Liver (tissue), 9 donors: Measurements from ENCODE around the gene ACTL9. TPM values are rescaled to one million over a fixed set of nuclear protein-coding genes. Genes with fewer than 3 reads are reported as not detected.

ENCODE experiments used
- DNase-seq: peaks from one replicate; pipeline ENCODE4 v3.0.0-alpha.2; 2017; ENCODE audit warnings: low spot score
- H3K27ac ChIP-seq, 2 donors: one replicate each; pipeline ENCODE4 v1.7.0; 2013; ENCODE audit warnings: inconsistent platforms in 2 of 2, low read length in 2 of 2, control low read depth in 1 of 2, low read depth in 1 of 2, mild to moderate bottlenecking in 1 of 2
- H3K27me3 ChIP-seq, 4 donors: one replicate each; pipeline versions ENCODE4 v1.6.1 to v1.7.0; 2013; ENCODE audit warnings: low read length in 3 of 4, inconsistent platforms in 1 of 4, mild to moderate bottlenecking in 1 of 4, moderate library complexity in 1 of 4; ENCODE audit not compliant: control insufficient read depth in 4 of 4, insufficient read depth in 4 of 4
- H3K36me3 ChIP-seq, 4 donors: one replicate each; pipeline versions ENCODE4 v1.6.1 to v1.7.0; 2013; ENCODE audit warnings: low read length in 3 of 4, mild to moderate bottlenecking in 3 of 4, low read depth in 1 of 4, moderate library complexity in 1 of 4; ENCODE audit not compliant: control insufficient read depth in 4 of 4, insufficient read depth in 3 of 4
- H3K4me1 ChIP-seq, 4 donors: one replicate each; pipeline versions ENCODE4 v1.6.1 to v1.7.0; 2013; ENCODE audit warnings: low read length in 3 of 4, mild to moderate bottlenecking in 3 of 4, moderate library complexity in 1 of 4; ENCODE audit not compliant: control insufficient read depth in 4 of 4, insufficient read depth in 4 of 4
- H3K4me3 ChIP-seq, 3 donors: one replicate each; pipeline versions ENCODE4 v1.6.1 to v1.7.0; 2013; ENCODE audit warnings: low read length in 3 of 3, control low read depth in 1 of 3, low read depth in 1 of 3, mild to moderate bottlenecking in 1 of 3
- H3K9ac ChIP-seq, 2 donors: one replicate each; pipeline ENCODE4 v1.7.0; 2013; ENCODE audit warnings: low read length in 2 of 2, mild to moderate bottlenecking in 2 of 2, moderate library complexity in 2 of 2, control low read depth in 1 of 2, low read depth in 1 of 2
- H3K9me3 ChIP-seq, 4 donors: one replicate each; pipeline versions ENCODE4 v1.6.1 to v1.7.0; 2013; ENCODE audit warnings: low read length in 3 of 4; ENCODE audit not compliant: control insufficient read depth in 4 of 4
- EGR1 ChIP-seq, 2 donors: IDR thresholded peaks; 2 replicates each; pipeline ENCODE4 v1.6.1; 2016 to 2018; ENCODE audit warnings: antibody characterized with exemption in 2 of 2, low read depth in 2 of 2
- FOXA1 ChIP-seq: IDR thresholded peaks from 2 replicates; pipeline ENCODE4 v1.6.1; 2016; ENCODE audit warnings: antibody characterized with exemption
- FOXA2 ChIP-seq: IDR thresholded peaks from 2 replicates; pipeline ENCODE4 v1.6.1; 2016; ENCODE audit warnings: antibody characterized with exemption
- GABPA ChIP-seq, 2 donors: IDR thresholded peaks in 1 of 2; conservative IDR thresholded peaks in 1 of 2; 2 replicates each; pipeline ENCODE4 v1.6.1; 2016; ENCODE audit warnings: antibody characterized with exemption in 2 of 2, mild to moderate bottlenecking in 1 of 2, moderate library complexity in 1 of 2
- HNF4A ChIP-seq, 2 donors: conservative IDR thresholded peaks; 2 replicates each; pipeline ENCODE4 v1.6.1; 2016; ENCODE audit warnings: antibody characterized with exemption in 2 of 2, mild to moderate bottlenecking in 2 of 2
- HNF4G ChIP-seq: IDR thresholded peaks from 2 replicates; pipeline ENCODE4 v1.6.1; 2016; ENCODE audit warnings: antibody characterized with exemption
- JUND ChIP-seq, 2 donors: IDR thresholded peaks; 2 replicates each; pipeline ENCODE4 v1.6.1; 2016; ENCODE audit warnings: antibody characterized with exemption in 2 of 2
- NR2F2 ChIP-seq: IDR thresholded peaks from 2 replicates; pipeline ENCODE4 v1.6.1; 2016; ENCODE audit warnings: antibody characterized with exemption
- RAD21 ChIP-seq, 2 donors: IDR thresholded peaks; 2 replicates each; pipeline ENCODE4 v1.6.1; 2016; ENCODE audit warnings: antibody characterized with exemption in 2 of 2, mild to moderate bottlenecking in 2 of 2
- RXRA ChIP-seq, 2 donors: IDR thresholded peaks; 2 replicates each; pipeline ENCODE4 v1.6.1; 2017 to 2018; ENCODE audit warnings: antibody characterized with exemption in 2 of 2, mild to moderate bottlenecking in 1 of 2
- SP1 ChIP-seq: IDR thresholded peaks from 2 replicates; pipeline ENCODE4 v1.6.1; 2018; ENCODE audit warnings: antibody characterized with exemption, mild to moderate bottlenecking
- TAF1 ChIP-seq: conservative IDR thresholded peaks from 2 replicates; pipeline ENCODE4 v1.6.1; 2016; ENCODE audit warnings: antibody characterized with exemption, mild to moderate bottlenecking
- YY1 ChIP-seq: IDR thresholded peaks from 2 replicates; pipeline ENCODE4 v1.6.1; 2016; ENCODE audit warnings: antibody characterized with exemption, mild to moderate bottlenecking
- WGBS: extraction: QIAGEN DNeasy Blood & Tissue Kit; methylation state at CpG from one replicate; pipeline ENCODE4 v1.1.7; 2013; 5-methylcytosine and 5-hydroxymethylcytosine counted together
- polyA plus RNA-seq, 2 donors: library from polyadenylated mRNA; stranded (reverse) in 1 of 2; unstranded in 1 of 2; fragments of 200-250 nt in 1 of 2; fragments of >200 nt in 1 of 2; fragmentation: Nextera tagmentation in 1 of 2; extraction: Ambion mirVana in 1 of 2; gene quantifications; one replicate each; pipeline versions ENCODE4 v1.2.1 to v1.2.3, GENCODE V29; 2013 to 2015
- total RNA-seq, 2 donors: library from RNA; depleted of rRNA; stranded (reverse); fragments of >200 nt; gene quantifications; one replicate each; pipeline ENCODE4 v1.2.3, GENCODE V29; 2014
- TF ChIP-seq, protein P1 (sequence below): IDR thresholded peaks from 2 replicates; pipeline ENCODE4 v1.6.1; 2016; ENCODE audit warnings: antibody characterized with exemption
- TF ChIP-seq, protein P2 (sequence below): IDR thresholded peaks from 2 replicates; pipeline ENCODE4 v1.6.1; 2016; ENCODE audit warnings: antibody characterized with exemption, mild to moderate bottlenecking
- TF ChIP-seq, protein P3 (sequence below): IDR thresholded peaks from 2 replicates; pipeline ENCODE4 v1.6.1; 2016; ENCODE audit warnings: antibody characterized with exemption
- TF ChIP-seq, protein P4 (sequence below): fragments of 150-350 bp; IDR thresholded peaks from 2 replicates; pipeline ENCODE4 v1.5.1; 2017; ENCODE audit warnings: improper control_type of control experiment, low read depth, low read length; ENCODE audit not compliant: missing input control
- TF ChIP-seq, protein P5 (sequence below): IDR thresholded peaks from 2 replicates; pipeline ENCODE4 v1.6.1; 2016; ENCODE audit warnings: antibody characterized with exemption
- donor health status: healthy.
- donor health status: healthy.
- donor health status: healthy.
- donor health status: healthy.
- donor health status: healthy.

ACTL9 gene
- total and polyA plus RNA-seq, 4 donors, result not detected

DNA sequence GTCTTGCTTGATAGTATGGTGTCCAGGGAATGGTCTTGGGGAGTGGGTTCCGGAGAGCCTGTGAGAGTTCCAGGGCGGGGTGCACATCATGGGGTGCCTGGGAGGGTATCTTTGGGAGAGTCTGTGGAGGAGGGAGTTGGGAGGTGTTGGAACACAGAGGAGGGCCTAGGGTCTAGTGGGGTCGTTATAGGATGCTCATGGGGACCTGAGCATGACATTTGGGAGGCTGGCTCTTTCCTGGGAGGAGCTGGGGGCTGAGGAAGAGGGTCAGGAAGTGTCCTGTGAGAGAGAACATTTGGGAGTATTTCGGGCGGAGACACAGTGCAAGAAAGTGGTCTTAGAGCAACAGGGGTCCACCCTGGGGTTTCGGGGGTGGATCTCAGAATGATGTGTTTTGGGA is 2.7 kb downstream of the ACTL9 start (continued):
- no peak for TF ChIP-seq GABPA (IDR thresholded peaks at IDR 0.05 in 1 of 2, conservative IDR thresholded peaks at IDR 0.05 in 1 of 2)

DNA sequence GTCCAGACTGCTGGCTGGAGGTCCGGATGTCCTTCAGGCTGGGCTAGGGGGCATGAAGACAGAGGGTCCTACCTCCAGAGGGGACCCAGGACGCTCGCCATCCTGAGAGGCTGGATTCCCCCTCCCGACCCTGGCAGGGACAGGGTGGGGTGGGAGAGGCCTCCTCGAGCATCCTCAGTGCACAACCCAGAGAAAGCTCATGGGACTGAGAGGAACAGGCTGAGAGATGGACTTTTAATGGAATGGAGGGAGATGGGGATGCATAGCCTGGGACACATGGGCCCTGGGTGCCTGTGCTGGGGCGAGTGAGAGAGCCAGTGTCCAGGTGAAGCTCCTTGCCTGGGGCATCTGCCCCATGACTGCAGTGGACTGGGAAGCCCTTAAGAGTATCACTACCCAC is 3.1 kb downstream of the ACTL9 start:
- WGBS, result 50% methylated on average over 6 of the region's 6 CpGs
- H3K27ac ChIP-seq, result no peak overlapping the region
- peaks cover 0 to 5% (median 3%) of the 10 kb centered on the region in 4 donors for H3K27me3 ChIP-seq
- H3K9ac ChIP-seq, result no peak overlapping the region
- H3K9me3 ChIP-seq, result no peaks in the 10 kb centered on the region
- H3K4me3 ChIP-seq, result no peak overlapping the region
- DNase-seq, result no peak
- no peaks in the 10 kb centered on the region for H3K36me3 ChIP-seq
- no peaks in the 10 kb centered on the region for H3K4me1 ChIP-seq
- no peak for TF ChIP-seq FOXA1
- no peak for TF ChIP-seq NR2F2
- no peak for TF ChIP-seq YY1
- TF ChIP-seq, protein P1, sequence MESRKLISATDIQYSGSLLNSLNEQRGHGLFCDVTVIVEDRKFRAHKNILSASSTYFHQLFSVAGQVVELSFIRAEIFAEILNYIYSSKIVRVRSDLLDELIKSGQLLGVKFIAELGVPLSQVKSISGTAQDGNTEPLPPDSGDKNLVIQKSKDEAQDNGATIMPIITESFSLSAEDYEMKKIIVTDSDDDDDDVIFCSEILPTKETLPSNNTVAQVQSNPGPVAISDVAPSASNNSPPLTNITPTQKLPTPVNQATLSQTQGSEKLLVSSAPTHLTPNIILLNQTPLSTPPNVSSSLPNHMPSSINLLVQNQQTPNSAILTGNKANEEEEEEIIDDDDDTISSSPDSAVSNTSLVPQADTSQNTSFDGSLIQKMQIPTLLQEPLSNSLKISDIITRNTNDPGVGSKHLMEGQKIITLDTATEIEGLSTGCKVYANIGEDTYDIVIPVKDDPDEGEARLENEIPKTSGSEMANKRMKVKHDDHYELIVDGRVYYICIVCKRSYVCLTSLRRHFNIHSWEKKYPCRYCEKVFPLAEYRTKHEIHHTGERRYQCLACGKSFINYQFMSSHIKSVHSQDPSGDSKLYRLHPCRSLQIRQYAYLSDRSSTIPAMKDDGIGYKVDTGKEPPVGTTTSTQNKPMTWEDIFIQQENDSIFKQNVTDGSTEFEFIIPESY, result no peak
- TF ChIP-seq JUND (IDR thresholded peaks at IDR 0.05), result no peak
- TF ChIP-seq, protein P2, sequence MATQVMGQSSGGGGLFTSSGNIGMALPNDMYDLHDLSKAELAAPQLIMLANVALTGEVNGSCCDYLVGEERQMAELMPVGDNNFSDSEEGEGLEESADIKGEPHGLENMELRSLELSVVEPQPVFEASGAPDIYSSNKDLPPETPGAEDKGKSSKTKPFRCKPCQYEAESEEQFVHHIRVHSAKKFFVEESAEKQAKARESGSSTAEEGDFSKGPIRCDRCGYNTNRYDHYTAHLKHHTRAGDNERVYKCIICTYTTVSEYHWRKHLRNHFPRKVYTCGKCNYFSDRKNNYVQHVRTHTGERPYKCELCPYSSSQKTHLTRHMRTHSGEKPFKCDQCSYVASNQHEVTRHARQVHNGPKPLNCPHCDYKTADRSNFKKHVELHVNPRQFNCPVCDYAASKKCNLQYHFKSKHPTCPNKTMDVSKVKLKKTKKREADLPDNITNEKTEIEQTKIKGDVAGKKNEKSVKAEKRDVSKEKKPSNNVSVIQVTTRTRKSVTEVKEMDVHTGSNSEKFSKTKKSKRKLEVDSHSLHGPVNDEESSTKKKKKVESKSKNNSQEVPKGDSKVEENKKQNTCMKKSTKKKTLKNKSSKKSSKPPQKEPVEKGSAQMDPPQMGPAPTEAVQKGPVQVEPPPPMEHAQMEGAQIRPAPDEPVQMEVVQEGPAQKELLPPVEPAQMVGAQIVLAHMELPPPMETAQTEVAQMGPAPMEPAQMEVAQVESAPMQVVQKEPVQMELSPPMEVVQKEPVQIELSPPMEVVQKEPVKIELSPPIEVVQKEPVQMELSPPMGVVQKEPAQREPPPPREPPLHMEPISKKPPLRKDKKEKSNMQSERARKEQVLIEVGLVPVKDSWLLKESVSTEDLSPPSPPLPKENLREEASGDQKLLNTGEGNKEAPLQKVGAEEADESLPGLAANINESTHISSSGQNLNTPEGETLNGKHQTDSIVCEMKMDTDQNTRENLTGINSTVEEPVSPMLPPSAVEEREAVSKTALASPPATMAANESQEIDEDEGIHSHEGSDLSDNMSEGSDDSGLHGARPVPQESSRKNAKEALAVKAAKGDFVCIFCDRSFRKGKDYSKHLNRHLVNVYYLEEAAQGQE, result no peak
- no peak for TF ChIP-seq HNF4A (conservative IDR thresholded peaks at IDR 0.05)
- TF ChIP-seq, protein P3, sequence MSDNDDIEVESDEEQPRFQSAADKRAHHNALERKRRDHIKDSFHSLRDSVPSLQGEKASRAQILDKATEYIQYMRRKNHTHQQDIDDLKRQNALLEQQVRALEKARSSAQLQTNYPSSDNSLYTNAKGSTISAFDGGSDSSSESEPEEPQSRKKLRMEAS, result no peak
- no peak for TF ChIP-seq EGR1 (IDR thresholded peaks at IDR 0.05; ENCODE audit: low read depth in 2 of 2)
- TF ChIP-seq, protein P4, sequence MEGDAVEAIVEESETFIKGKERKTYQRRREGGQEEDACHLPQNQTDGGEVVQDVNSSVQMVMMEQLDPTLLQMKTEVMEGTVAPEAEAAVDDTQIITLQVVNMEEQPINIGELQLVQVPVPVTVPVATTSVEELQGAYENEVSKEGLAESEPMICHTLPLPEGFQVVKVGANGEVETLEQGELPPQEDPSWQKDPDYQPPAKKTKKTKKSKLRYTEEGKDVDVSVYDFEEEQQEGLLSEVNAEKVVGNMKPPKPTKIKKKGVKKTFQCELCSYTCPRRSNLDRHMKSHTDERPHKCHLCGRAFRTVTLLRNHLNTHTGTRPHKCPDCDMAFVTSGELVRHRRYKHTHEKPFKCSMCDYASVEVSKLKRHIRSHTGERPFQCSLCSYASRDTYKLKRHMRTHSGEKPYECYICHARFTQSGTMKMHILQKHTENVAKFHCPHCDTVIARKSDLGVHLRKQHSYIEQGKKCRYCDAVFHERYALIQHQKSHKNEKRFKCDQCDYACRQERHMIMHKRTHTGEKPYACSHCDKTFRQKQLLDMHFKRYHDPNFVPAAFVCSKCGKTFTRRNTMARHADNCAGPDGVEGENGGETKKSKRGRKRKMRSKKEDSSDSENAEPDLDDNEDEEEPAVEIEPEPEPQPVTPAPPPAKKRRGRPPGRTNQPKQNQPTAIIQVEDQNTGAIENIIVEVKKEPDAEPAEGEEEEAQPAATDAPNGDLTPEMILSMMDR, result no peak
- no peak for TF ChIP-seq SP1

DNA sequence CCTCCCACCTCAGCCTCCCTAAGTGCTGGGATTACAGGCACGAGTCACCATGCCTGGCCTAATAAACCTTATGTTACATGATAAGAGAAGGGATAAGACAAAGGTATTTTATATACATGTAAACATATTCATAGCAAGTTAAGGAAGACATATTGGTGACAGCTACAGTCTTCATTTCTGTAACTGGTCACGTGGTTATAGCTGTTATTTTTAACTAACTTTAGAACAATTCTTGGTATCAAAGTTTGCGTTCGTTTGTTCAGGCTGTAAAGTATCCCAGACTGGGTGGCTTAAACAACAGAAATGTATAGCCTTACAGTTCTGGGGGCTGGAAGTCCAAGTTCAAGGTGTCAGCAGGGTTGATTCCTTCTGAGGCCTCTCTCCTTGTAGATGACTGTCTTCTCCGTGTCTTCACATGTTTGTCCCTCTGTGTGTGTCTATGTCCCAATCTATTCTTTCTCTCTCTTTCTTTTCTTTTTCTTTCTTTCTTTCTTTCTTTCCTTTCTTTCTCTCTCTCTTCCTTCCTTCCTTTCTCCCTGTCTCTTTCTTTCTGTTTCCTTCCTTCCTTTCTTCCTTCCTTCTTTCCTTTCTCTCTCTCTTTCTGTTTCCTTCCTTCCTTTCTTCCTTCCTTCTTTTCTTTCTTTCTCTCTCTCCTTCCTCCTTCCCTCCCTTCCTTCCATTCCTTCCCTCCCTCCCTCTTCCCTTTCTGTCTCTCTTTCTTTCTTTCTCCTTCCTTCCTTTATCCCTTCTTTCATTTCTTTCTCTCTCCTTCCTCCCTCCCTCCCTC is 7.6 kb downstream of the ACTL9 start:
- Histone ChIP-seq H3K4me1 (no peaks in the 10 kb centered on the region), H3K27ac (no peak overlapping the region), H3K27me3 (peaks cover 0 to 4% (median 1%) of the 10 kb centered on the region in 4 donors), H3K9ac (no peak overlapping the region), H3K36me3 (no peaks in the 10 kb centered on the region), H3K4me3 (no peak overlapping the region), H3K9me3 (no peaks in the 10 kb centered on the region)
- DNase-seq, result no peak
- WGBS, result 40% methylated on average over 5 of the region's 5 CpGs
- TF ChIP-seq, protein P5, sequence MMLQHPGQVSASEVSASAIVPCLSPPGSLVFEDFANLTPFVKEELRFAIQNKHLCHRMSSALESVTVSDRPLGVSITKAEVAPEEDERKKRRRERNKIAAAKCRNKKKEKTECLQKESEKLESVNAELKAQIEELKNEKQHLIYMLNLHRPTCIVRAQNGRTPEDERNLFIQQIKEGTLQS, result no peak
- TF ChIP-seq NR2F2 (no peak), FOXA2 (no peak), FOXA1 (no peak), RAD21 (IDR thresholded peaks at IDR 0.05) (no peak), YY1 (no peak), GABPA (IDR thresholded peaks at IDR 0.05 in 1 of 2, conservative IDR thresholded peaks at IDR 0.05 in 1 of 2) (no peak), TAF1 (no peak), HNF4G (no peak), RXRA (IDR thresholded peaks at IDR 0.05) (no peak)
- TF ChIP-seq, protein P4, result no peak
